ENCODE measurements around the gene YDJC.
"Not testable (repeated sequence)": the region's sequence is repeated elsewhere in the genome, so short reads cannot be mapped to it uniquely, and the experiment has no call there.

Gene YDJC

GRCh38 chr22:21629255-21630149 is at the start of gene YDJC:
YDJC (minus strand) TSS chr22:21630022; CDS start chr22:21630014, 8 bp downstream.
- DNase-seq (ENCODE audit: low read depth) = peak; percentile 94

- no peak for DNase-seq (ENCODE audit: low read depth)
Measured at GRCh38 chr22:21679383-21679782, 49.6 kb upstream of the YDJC start.

- not testable (repeated sequence) for DNase-seq (ENCODE audit: low read depth)
Measured at GRCh38 chr22:21678842-21679241, 49.0 kb upstream of the YDJC start.

GRCh38 chr22:21677606-21678443 is 48.0 kb upstream of the YDJC start:
- DNase-seq (ENCODE audit: low read depth) = no peak

- DNase-seq (ENCODE audit: low read depth) = no peak
Measured at GRCh38 chr22:21674638-21675245, 44.9 kb upstream of the YDJC start.

- no peak for DNase-seq (ENCODE audit: low read depth)
Measured at GRCh38 chr22:21673534-21674321, 43.9 kb upstream of the YDJC start.

- no peak for DNase-seq (ENCODE audit: low read depth)
Measured at GRCh38 chr22:21672107-21672629, 42.3 kb upstream of the YDJC start.

- DNase-seq (ENCODE audit: low read depth) = no peak
Measured at GRCh38 chr22:21669026-21669425, 39.2 kb upstream of the YDJC start.

- no peak for DNase-seq (ENCODE audit: low read depth)
Measured at GRCh38 chr22:21666786-21667185, 37.0 kb upstream of the YDJC start.

GRCh38 chr22:21665047-21665851 is 35.4 kb upstream of the YDJC start:
- no peak for DNase-seq (ENCODE audit: low read depth)

- no peak for DNase-seq (ENCODE audit: low read depth)
Measured at GRCh38 chr22:21663738-21664137, 33.9 kb upstream of the YDJC start.

- DNase-seq (ENCODE audit: low read depth) = no peak
Measured at GRCh38 chr22:21661991-21662390, 32.2 kb upstream of the YDJC start.

GRCh38 chr22:21660904-21661303 is 31.1 kb upstream of the YDJC start:
- no peak for DNase-seq (ENCODE audit: low read depth)

- DNase-seq (ENCODE audit: low read depth) = no peak
Measured at GRCh38 chr22:21659864-21660525, 30.2 kb upstream of the YDJC start.

GRCh38 chr22:21657360-21658032 is 27.7 kb upstream of the YDJC start:
- peak; percentile 63 for DNase-seq (ENCODE audit: low read depth)

GRCh38 chr22:21657020-21657359 is 27.2 kb upstream of the YDJC start:
- no peak for DNase-seq (ENCODE audit: low read depth)

- DNase-seq (ENCODE audit: low read depth) = no peak
Measured at GRCh38 chr22:21652547-21653545, 23.0 kb upstream of the YDJC start.

- peak; percentile 72 for DNase-seq (ENCODE audit: low read depth)
Measured at GRCh38 chr22:21652010-21652546, 22.3 kb upstream of the YDJC start.

Data from activated gamma-delta T cell treated with anti-CD3 and anti-CD28 coated beads, Interleukin-2, amount 50 U/mL, for 16 hours (primary cell).